ENCODE data around the gene SH3GLB1.
"Not testable (repeated sequence)": the region's sequence is repeated elsewhere in the genome, so short reads cannot be mapped to it uniquely, and the experiment has no call there.

SH3GLB1 gene

GRCh38 chr1:86704458-86704971 is at the start of gene SH3GLB1:
SH3GLB1 (plus strand) TSS chr1:86704576; CDS start chr1:86704900, 324 bp downstream.
- DNase-seq (ENCODE audit: low read depth) = peak; percentile 92

- not testable (repeated sequence) for DNase-seq (ENCODE audit: low read depth)
Measured at GRCh38 chr1:86658381-86658780, 46.0 kb upstream of the SH3GLB1 start.

GRCh38 chr1:86666368-86666767 is 38.0 kb upstream of the SH3GLB1 start:
- no peak for DNase-seq (ENCODE audit: low read depth)

GRCh38 chr1:86687595-86687994 is 16.8 kb upstream of the SH3GLB1 start:
- DNase-seq (ENCODE audit: low read depth) = no peak

- DNase-seq (ENCODE audit: low read depth) = no peak
Measured at GRCh38 chr1:86692641-86693040, 11.7 kb upstream of the SH3GLB1 start.

GRCh38 chr1:86695400-86695799 is 9.0 kb upstream of the SH3GLB1 start:
- no peak for DNase-seq (ENCODE audit: low read depth)

GRCh38 chr1:86696522-86696921 is 7.9 kb upstream of the SH3GLB1 start:
- DNase-seq (ENCODE audit: low read depth) = no peak

GRCh38 chr1:86699186-86699585 is 5.2 kb upstream of the SH3GLB1 start:
- DNase-seq (ENCODE audit: low read depth) = no peak

GRCh38 chr1:86701731-86702130 is 2.6 kb upstream of the SH3GLB1 start:
- DNase-seq (ENCODE audit: low read depth) = no peak

- not testable (repeated sequence) for DNase-seq (ENCODE audit: low read depth)
Measured at GRCh38 chr1:86702954-86703494, 1.4 kb upstream of the SH3GLB1 start.

- peak; percentile 39 for DNase-seq (ENCODE audit: low read depth)
Measured at GRCh38 chr1:86703696-86704457, 499 bp upstream of the SH3GLB1 start.

GRCh38 chr1:86704972-86705664 is 742 bp downstream of the SH3GLB1 start:
- peak; percentile 13 for DNase-seq (ENCODE audit: low read depth)

- no peak for DNase-seq (ENCODE audit: low read depth)
Measured at GRCh38 chr1:86705665-86705985, 1.2 kb downstream of the SH3GLB1 start.

- no peak for DNase-seq (ENCODE audit: low read depth)
Measured at GRCh38 chr1:86706018-86706635, 1.8 kb downstream of the SH3GLB1 start.

GRCh38 chr1:86708920-86709319 is 4.5 kb downstream of the SH3GLB1 start:
- DNase-seq (ENCODE audit: low read depth) = no peak

GRCh38 chr1:86712088-86712860 is 7.9 kb downstream of the SH3GLB1 start:
- DNase-seq (ENCODE audit: low read depth) = no peak

GRCh38 chr1:86713477-86713876 is 9.1 kb downstream of the SH3GLB1 start:
- no peak for DNase-seq (ENCODE audit: low read depth)

GRCh38 chr1:86714159-86714558 is 9.8 kb downstream of the SH3GLB1 start:
- DNase-seq (ENCODE audit: low read depth) = no peak

- no peak for DNase-seq (ENCODE audit: low read depth)
Measured at GRCh38 chr1:86714561-86715244, 10.3 kb downstream of the SH3GLB1 start.

- DNase-seq (ENCODE audit: low read depth) = no peak
Measured at GRCh38 chr1:86718786-86719185, 14.4 kb downstream of the SH3GLB1 start.

- DNase-seq (ENCODE audit: low read depth) = no peak
Measured at GRCh38 chr1:86731416-86731815, 27.0 kb downstream of the SH3GLB1 start.
